ENCODE results near the gene CLDN20.

The CLDN20 gene

DNA sequence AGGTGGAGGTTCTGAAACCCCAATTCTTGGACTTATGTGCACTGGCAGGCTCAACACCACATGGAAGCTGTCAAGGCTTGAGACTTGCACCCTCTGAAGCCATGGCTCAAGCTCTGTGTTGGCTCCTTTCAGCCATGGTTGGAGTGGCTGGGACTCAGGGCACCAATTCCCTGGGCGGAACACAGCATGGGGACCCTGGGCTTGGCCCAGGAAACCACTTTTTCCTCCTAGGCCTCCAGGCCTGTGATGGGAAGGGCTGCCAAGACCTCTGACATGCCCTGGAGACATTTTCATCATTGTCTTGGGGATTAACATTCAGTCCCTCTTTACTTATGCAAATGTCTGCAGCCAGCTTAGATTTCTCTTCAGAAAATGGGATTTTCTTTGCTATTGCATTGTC is 26.2 kb upstream of the CLDN20 start:
- peaks cover 16 to 29% (median 21%) of the 10 kb centered on the region in 11 experiments for H3K9me3 ChIP-seq (replicated peaks in 1 of 11)
- no peak for TF ChIP-seq Cebpa-rat (IDR thresholded peaks at IDR 0.05)
- no peaks in the 10 kb centered on the region for H3K27me3 ChIP-seq
- H3K9ac ChIP-seq = no peak overlapping the region
- no peaks in the 10 kb centered on the region for H3K4me1 ChIP-seq
- H4K20me1 ChIP-seq = no peaks in the 10 kb centered on the region
- H3K4me2 ChIP-seq = no peak overlapping the region
- no peak overlapping the region for H3K27ac ChIP-seq
- no peak overlapping the region for H3K4me3 ChIP-seq
- peaks cover 0 to 8% (median 0%) of the 10 kb centered on the region in 11 experiments; a peak in 4 of 22 replicates for H3K36me3 ChIP-seq

- no peaks in the 10 kb centered on the region for H3K4me1 ChIP-seq
- H3K4me2 ChIP-seq = no peak overlapping the region
- H3K4me3 ChIP-seq = no peak overlapping the region
- no peak overlapping the region for H3K9ac ChIP-seq
- H3K9me3 ChIP-seq (replicated peaks in 1 of 11) = peaks cover 16 to 29% (median 21%) of the 10 kb centered on the region in 11 experiments
- no peak overlapping the region for H3K27ac ChIP-seq
- no peak for TF ChIP-seq Cebpa-rat (IDR thresholded peaks at IDR 0.05)
- H3K27me3 ChIP-seq = no peaks in the 10 kb centered on the region
- no peaks in the 10 kb centered on the region; a peak in 1 of 22 replicates for H4K20me1 ChIP-seq
- peaks cover 0 to 8% (median 0%) of the 10 kb centered on the region in 11 experiments; a peak in 5 of 22 replicates for H3K36me3 ChIP-seq
These were observed 22.8 kb upstream of the CLDN20 start for GRCh38 chr6:155240905-155241600.

GRCh38 chr6:155241966-155242365 is 21.8 kb upstream of the CLDN20 start:
- H3K27me3 ChIP-seq = no peaks in the 10 kb centered on the region
- peaks cover 16 to 26% (median 17%) of the 10 kb centered on the region in 11 experiments for H3K9me3 ChIP-seq (replicated peaks in 1 of 11)
- peaks cover 0 to 14% (median 0%) of the 10 kb centered on the region in 11 experiments; a peak in 5 of 22 replicates for H3K36me3 ChIP-seq
- no peak overlapping the region for H3K4me2 ChIP-seq
- TF ChIP-seq Cebpa-rat (IDR thresholded peaks at IDR 0.05) = no peak
- H3K4me3 ChIP-seq = no peak overlapping the region
- H4K20me1 ChIP-seq = no peaks in the 10 kb centered on the region; a peak in 1 of 22 replicates
- H3K4me1 ChIP-seq = no peaks in the 10 kb centered on the region
- no peak overlapping the region for H3K9ac ChIP-seq
- H3K27ac ChIP-seq = no peak overlapping the region

GRCh38 chr6:155244434-155244833 is 19.4 kb upstream of the CLDN20 start:
- TF ChIP-seq Cebpa-rat (IDR thresholded peaks at IDR 0.05) = no peak
- Histone ChIP-seq H3K27ac (no peak overlapping the region), H4K20me1 (no peaks in the 10 kb centered on the region; a peak in 1 of 22 replicates), H3K4me3 (no peak overlapping the region), H3K9ac (no peak overlapping the region), H3K4me2 (no peak overlapping the region), H3K4me1 (no peaks in the 10 kb centered on the region), H3K9me3 (replicated peaks in 1 of 11) (peaks cover 0 to 2% (median 0%) of the 10 kb centered on the region in 11 experiments; a peak in 1 of 22 replicates), H3K27me3 (no peaks in the 10 kb centered on the region), H3K36me3 (peaks cover 0 to 13% (median 0%) of the 10 kb centered on the region in 11 experiments; a peak in 6 of 22 replicates)

DNA sequence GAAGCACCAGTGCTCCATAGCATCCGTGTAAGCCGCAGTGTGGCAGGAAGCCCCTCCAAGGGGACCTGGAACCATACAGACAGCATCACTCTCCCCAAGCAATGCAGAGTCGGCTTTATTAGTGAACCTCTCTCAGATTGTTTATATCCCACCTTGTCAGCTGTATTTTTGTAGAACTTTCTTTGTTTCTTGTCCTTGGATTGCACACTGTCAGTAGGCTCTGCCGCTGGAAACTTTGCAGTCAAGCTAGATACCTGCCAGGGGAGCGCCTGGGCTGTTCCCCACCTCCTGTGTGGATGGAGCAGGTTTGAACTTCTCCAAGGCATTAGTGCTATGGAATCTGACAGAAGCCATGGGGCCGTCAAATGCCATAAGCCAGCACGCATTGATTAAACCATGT is 18.6 kb upstream of the CLDN20 start:
- no peak overlapping the region for H3K27ac ChIP-seq
- no peaks in the 10 kb centered on the region; a peak in 1 of 22 replicates for H4K20me1 ChIP-seq
- H3K36me3 ChIP-seq = peaks cover 0 to 20% (median under 1%) of the 10 kb centered on the region in 11 experiments; a peak in 6 of 22 replicates
- no peak overlapping the region for H3K4me3 ChIP-seq
- H3K4me2 ChIP-seq = no peak overlapping the region
- H3K27me3 ChIP-seq = no peaks in the 10 kb centered on the region
- H3K9ac ChIP-seq = no peak overlapping the region
- H3K9me3 ChIP-seq (replicated peaks in 1 of 11) = no peaks in the 10 kb centered on the region
- no peak for TF ChIP-seq Cebpa-rat (IDR thresholded peaks at IDR 0.05)
- H3K4me1 ChIP-seq = no peaks in the 10 kb centered on the region

GRCh38 chr6:155245831-155246230 is 18.0 kb upstream of the CLDN20 start:
- H3K4me3 ChIP-seq = no peak overlapping the region
- H3K9ac ChIP-seq = no peak overlapping the region
- H3K27me3 ChIP-seq = no peaks in the 10 kb centered on the region
- H3K4me1 ChIP-seq = no peaks in the 10 kb centered on the region
- no peak overlapping the region for H3K4me2 ChIP-seq
- no peaks in the 10 kb centered on the region for H3K9me3 ChIP-seq (replicated peaks in 1 of 11)
- peaks cover under 1 to 27% (median 6%) of the 10 kb centered on the region in 11 experiments; a peak in 13 of 22 replicates for H3K36me3 ChIP-seq
- H3K27ac ChIP-seq = no peak overlapping the region
- no peak for TF ChIP-seq Cebpa-rat (IDR thresholded peaks at IDR 0.05)
- no peaks in the 10 kb centered on the region; a peak in 1 of 22 replicates for H4K20me1 ChIP-seq

DNA sequence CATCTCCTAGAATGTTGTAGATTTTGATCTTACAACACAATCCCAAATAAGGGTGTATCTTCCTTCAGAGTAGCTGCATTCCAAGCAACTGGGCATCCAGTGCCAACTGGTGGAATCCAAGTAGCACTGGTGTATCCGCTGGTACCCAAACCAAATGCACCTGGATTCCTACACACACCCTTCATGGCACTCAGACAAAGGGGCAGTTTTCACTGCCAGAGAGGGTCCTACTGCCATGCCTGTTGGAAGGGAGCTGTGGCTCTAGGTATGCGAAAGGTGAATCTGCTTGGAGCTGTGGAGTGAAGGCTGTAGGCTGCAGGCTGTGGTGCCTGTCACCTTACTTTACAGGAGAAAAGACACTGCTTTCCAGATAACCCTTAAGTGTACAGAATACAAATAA is 17.0 kb upstream of the CLDN20 start:
- Histone ChIP-seq H4K20me1 (no peaks in the 10 kb centered on the region; a peak in 1 of 22 replicates), H3K4me2 (no peak overlapping the region), H3K36me3 (peaks cover 4 to 36% (median 13%) of the 10 kb centered on the region in 11 experiments; a peak in 16 of 22 replicates), H3K27me3 (no peaks in the 10 kb centered on the region), H3K9me3 (replicated peaks in 1 of 11) (no peaks in the 10 kb centered on the region), H3K9ac (no peak overlapping the region), H3K4me1 (no peaks in the 10 kb centered on the region), H3K27ac (no peak overlapping the region), H3K4me3 (no peak overlapping the region)
- no peak for TF ChIP-seq Cebpa-rat (IDR thresholded peaks at IDR 0.05)

DNA sequence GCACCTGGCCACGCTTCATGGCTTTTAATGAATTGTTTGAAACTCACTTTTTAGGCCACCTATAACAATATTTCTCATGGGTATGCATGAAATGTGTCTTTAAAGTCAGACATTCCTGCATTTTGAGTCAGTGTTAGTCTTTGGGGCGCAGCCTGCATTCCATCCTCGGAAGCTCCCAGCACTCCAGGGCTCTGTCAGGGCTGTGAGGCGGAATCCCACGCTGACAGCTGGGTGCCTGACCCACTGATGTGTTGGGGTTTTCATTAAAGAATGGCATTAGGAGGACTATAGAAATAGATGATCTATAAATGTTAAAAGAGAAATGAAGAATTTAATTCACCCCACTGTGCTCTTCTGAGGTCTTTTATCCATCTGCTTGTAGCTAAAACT is 16.2 kb upstream of the CLDN20 start:
- peaks cover 11 to 44% (median 19%) of the 10 kb centered on the region in 11 experiments for H3K36me3 ChIP-seq
- H3K4me2 ChIP-seq = no peak overlapping the region
- H3K27me3 ChIP-seq = no peaks in the 10 kb centered on the region
- no peaks in the 10 kb centered on the region for H3K4me1 ChIP-seq
- H3K4me3 ChIP-seq = no peak overlapping the region
- TF ChIP-seq Cebpa-rat (IDR thresholded peaks at IDR 0.05) = no peak
- no peaks in the 10 kb centered on the region for H3K9me3 ChIP-seq (replicated peaks in 1 of 11)
- H3K9ac ChIP-seq = no peak overlapping the region
- H4K20me1 ChIP-seq = no peaks in the 10 kb centered on the region; a peak in 1 of 22 replicates
- H3K27ac ChIP-seq = no peak overlapping the region

DNA sequence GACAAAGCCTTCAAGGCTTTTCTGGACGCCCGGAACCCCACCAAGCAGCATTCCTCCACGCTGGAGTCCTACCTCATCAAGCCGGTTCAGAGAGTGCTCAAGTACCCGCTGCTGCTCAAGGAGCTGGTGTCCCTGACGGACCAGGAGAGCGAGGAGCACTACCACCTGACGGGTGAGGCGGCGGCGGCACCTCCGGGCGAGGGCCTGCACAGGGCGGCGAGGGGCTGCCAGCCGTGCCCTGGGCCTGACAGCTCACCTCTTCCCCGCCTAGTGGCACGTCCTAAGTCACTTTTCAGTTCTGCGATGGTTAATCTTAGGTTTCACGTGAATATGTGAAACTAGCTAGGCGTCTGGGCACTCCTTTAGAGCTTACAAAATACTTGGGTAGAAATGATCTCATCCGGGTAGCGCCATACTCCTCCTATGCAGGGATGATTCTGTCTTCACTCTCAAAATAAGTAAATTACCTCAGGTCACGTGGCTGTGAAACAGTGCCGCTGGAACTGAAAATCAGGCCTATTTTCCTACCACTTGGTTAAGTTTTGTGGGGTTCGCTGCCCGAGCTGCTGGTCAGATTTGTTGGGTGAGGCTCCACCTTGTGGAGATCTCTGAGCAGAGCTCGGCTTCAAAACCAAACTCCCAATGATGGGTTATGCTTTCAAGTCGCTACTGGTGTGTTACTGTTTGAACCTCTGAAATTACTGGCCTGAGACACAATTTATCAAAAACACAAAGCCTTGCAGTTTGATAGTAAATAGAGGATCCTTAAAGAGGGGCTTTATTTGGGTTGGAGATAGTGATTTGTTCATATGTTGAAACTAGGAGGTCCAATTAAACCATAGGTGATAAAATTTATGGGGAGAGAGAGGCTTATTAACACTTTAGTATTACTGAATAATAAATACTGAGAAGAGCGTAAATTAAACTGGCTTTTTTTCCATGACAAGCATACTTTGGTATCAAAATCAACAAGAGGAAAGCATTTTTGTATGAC is 15.5 kb upstream of the CLDN20 start:
- H4K20me1 ChIP-seq = no peaks in the 10 kb centered on the region; a peak in 1 of 22 replicates
- H3K9ac ChIP-seq = no peak overlapping the region
- no peak overlapping the region for H3K4me3 ChIP-seq
- no peaks in the 10 kb centered on the region for H3K4me1 ChIP-seq
- no peak for TF ChIP-seq Cebpa-rat (IDR thresholded peaks at IDR 0.05)
- no peak overlapping the region for H3K4me2 ChIP-seq
- no peaks in the 10 kb centered on the region for H3K9me3 ChIP-seq (replicated peaks in 1 of 11)
- H3K27me3 ChIP-seq = no peaks in the 10 kb centered on the region
- no peak overlapping the region for H3K27ac ChIP-seq
- H3K36me3 ChIP-seq = peaks cover 17 to 50% (median 26%) of the 10 kb centered on the region in 11 experiments
